NT2/D1 (cell line): ENCODE measurements around the gene RAB3IL1.

Source experiments
- SUZ12 ChIP-seq: IDR thresholded peaks from 2 replicates; pipeline ENCODE4 v1.6.1; 2011; ENCODE audit not compliant: insufficient read length, insufficient read depth; ENCODE audit errors: extremely low read depth
- YY1 ChIP-seq: IDR thresholded peaks from 2 replicates; pipeline ENCODE4 v1.6.1; 2011; ENCODE audit not compliant: insufficient read length, insufficient read depth

- no peak for TF ChIP-seq YY1
- no peak for TF ChIP-seq SUZ12
These were observed 28.8 kb downstream of the RAB3IL1 start for GRCh38 chr11:61888590-61888989.
